Pancreas (tissue), 10 donors: Measurements from ENCODE around the gene MMAA. TPM values are rescaled to one million over a fixed set of nuclear protein-coding genes. Genes with fewer than 3 reads are reported as not detected.
"Not testable (repeated sequence)": the region's sequence is repeated elsewhere in the genome, so short reads cannot be mapped to it uniquely, and the experiment has no call there.

Source experiments
- ATAC-seq, 4 donors: fragments of 200-7000 bp; cut with Tn5 transposase; one replicate each; pipeline versions ENCODE4 v1.8.0 to v1.9.1; 2020; ENCODE audit warnings: mild to moderate bottlenecking in 4 of 4, moderate library complexity in 4 of 4
- DNase-seq, 6 donors: peaks; one replicate each; pipeline ENCODE4 v3.0.0-alpha.2; 2020
- FAIRE-seq: peaks from 2 replicates; lab custom pipeline; 2012; peaks lifted over from hg19 to GRCh38; lab: Jason Lieb, UNC
- H3K27ac ChIP-seq, 4 donors: fragments of 200-600 bp; sonication (generic); 1 replicate in 3 of 4; 2 replicates in 1 of 4; pipeline versions ENCODE4 v1.5.0 to v1.8.0; 2020
- H3K27me3 ChIP-seq, 4 donors: fragments of 200-600 bp; one replicate each; pipeline ENCODE4 v1.8.0; 2021
- H3K36me3 ChIP-seq, 3 donors: fragments of 200-600 bp; sonication (generic) in 1 of 3; one replicate each; pipeline versions ENCODE4 v1.5.0 to v1.8.0; 2020 to 2021
- H3K4me1 ChIP-seq, 3 donors: fragments of 200-600 bp; one replicate each; pipeline ENCODE4 v1.8.0; 2021
- H3K4me3 ChIP-seq, 4 donors: fragments of 200-600 bp; sonication (generic) in 2 of 4; one replicate each; pipeline versions ENCODE4 v1.5.0 to v1.8.0; 2020 to 2021
- H3K9me3 ChIP-seq, 4 donors: fragments of 200-600 bp; one replicate each; pipeline ENCODE4 v1.8.0; 2021
- WGBS, 2 donors: extraction: QIAGEN DNeasy Blood & Tissue Kit; methylation state at CpG; one replicate each; pipeline ENCODE4 v1.1.7; 2013; 5-methylcytosine and 5-hydroxymethylcytosine counted together
- intact Hi-C, 3 donors: fragments of 100-400 bp; cut with DNase I; formaldehyde crosslinking; loops; one replicate each; pipeline versions ENCODE4 v1.11.1 to v1.14.2; 2022
- polyA plus RNA-seq, 2 donors: library from polyadenylated mRNA; stranded (reverse); fragments of 200-250 nt; gene quantifications; one replicate each; pipeline ENCODE4 v1.2.3, GENCODE V29; 2013
- total RNA-seq, 6 donors: library from RNA; stranded (reverse); fragmentation: NEBNext Ultra II Directional in 4 of 6; extraction: Animal tissue kit (Norgen Biotek cat#: 25700) in 4 of 6; gene quantifications; one replicate each; pipeline versions ENCODE4 v1.2.1 to v1.2.4, GENCODE V29; 2021 to 2023
- TF ChIP-seq, protein P1 (sequence below), 4 donors: fragments of 200-600 bp; sonication (generic) in 3 of 4; IDR thresholded peaks; one replicate each; pipeline versions ENCODE4 v1.5.0 to v1.8.0; 2021; ENCODE audit warnings: antibody characterized with exemption in 4 of 4
- donor health status: healthy with polysubstance abuse.
- donor health status: DM: no; HTN: no; CAD: no; lungs with moderate emphysema.
- donor health status: DM: no; HTN: no; CAD: no.
- donor health status: control.
- donor health status: control.
- donor health status: Bipolar disorder and iron deficiency.
- donor health status: DM: yes; HTN: yes; CAD: no.
- donor health status: DM: no; HTN: no; CAD: no.
- donor health status: DM: no; HTN: no; CAD: no.
- donor health status: DM: yes; HTN: yes; CAD: no.

MMAA gene
- total RNA-seq: 1 to 10 TPM; 3.0 to 9.5 (median 5.5) TPM
- 1 to 10 TPM; 4.6 to 6.2 TPM for polyA plus RNA-seq

- Histone ChIP-seq H3K4me3 (peak within 1 kb of the TSS; percentile 35 to 82 (median 72)), H3K27me3 (no peaks in the 10 kb centered on the region), H3K9me3 (no peaks in the 10 kb centered on the region), H3K36me3 (no peaks in the 10 kb centered on the region), H3K27ac (peak within 1 kb of the TSS; percentile 92 to 98 (median 96)), H3K4me1 (peaks cover 3 to 23% (median 23%) of the 10 kb centered on the region in 3 donors)
- ATAC-seq (peak; percentile 95 to 98 (median 97)), FAIRE-seq (no peak), DNase-seq (peak; percentile 93 to 97 (median 95))
- intact Hi-C loops: loop anchor here in 1 of 3 donors (10.0 kb wide), 1 partner anchor 384 kb away; no protein-coding TSS in a partner anchor
- 0 to 1% methylated on average over 63 to 66 of the region's 66 CpGs for WGBS, 2 donors
- TF ChIP-seq, protein P1, sequence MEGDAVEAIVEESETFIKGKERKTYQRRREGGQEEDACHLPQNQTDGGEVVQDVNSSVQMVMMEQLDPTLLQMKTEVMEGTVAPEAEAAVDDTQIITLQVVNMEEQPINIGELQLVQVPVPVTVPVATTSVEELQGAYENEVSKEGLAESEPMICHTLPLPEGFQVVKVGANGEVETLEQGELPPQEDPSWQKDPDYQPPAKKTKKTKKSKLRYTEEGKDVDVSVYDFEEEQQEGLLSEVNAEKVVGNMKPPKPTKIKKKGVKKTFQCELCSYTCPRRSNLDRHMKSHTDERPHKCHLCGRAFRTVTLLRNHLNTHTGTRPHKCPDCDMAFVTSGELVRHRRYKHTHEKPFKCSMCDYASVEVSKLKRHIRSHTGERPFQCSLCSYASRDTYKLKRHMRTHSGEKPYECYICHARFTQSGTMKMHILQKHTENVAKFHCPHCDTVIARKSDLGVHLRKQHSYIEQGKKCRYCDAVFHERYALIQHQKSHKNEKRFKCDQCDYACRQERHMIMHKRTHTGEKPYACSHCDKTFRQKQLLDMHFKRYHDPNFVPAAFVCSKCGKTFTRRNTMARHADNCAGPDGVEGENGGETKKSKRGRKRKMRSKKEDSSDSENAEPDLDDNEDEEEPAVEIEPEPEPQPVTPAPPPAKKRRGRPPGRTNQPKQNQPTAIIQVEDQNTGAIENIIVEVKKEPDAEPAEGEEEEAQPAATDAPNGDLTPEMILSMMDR (IDR thresholded peaks at IDR 0.05): peak in 2 of 4 donors; percentile 35 to 40
These were observed at the start of gene MMAA for GRCh38 chr4:145618932-145619638. MMAA (plus strand) TSS chr4:145619385; CDS start chr4:145639140, 19,755 bp downstream.

GRCh38 chr4:145574546-145574945 is 44.6 kb upstream of the MMAA start:
- intact Hi-C loops, H3K27ac ChIP-seq, H3K27me3 ChIP-seq, DNase-seq, H3K36me3 ChIP-seq, H3K4me1 ChIP-seq, H3K9me3 ChIP-seq, ATAC-seq, H3K4me3 ChIP-seq, FAIRE-seq: not testable (repeated sequence)
- 64 to 73% methylated on average over 7 of the region's 7 CpGs for WGBS, 2 donors

DNA sequence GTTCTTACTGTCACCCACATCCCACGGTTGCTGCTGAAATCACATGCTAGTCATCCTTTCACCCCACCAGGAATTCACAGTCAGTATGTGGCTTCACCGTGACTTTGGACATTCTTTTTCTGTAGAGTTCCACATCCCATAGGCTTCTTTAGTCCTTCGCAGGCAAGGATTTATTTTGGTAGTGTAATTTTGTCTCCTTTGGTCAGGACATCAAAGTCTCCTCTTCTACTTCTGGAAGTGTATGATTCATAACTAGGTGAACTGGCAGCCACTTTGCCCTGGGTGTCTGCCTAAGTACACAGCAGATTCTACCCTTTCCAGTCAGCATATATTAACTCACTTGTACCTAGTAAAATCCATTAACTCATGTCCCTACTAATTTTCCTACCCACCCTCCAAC is 38.3 kb upstream of the MMAA start:
- no peaks in the 10 kb centered on the region for H3K4me1 ChIP-seq
- WGBS, 2 donors: 74 to 85% methylated on average over 3 of the region's 3 CpGs
- H3K27me3 ChIP-seq: no peaks in the 10 kb centered on the region
- H3K4me3 ChIP-seq: no peak overlapping the region
- no peak overlapping the region for H3K27ac ChIP-seq
- H3K36me3 ChIP-seq: no peaks in the 10 kb centered on the region
- intact Hi-C loops: no loop called here
- H3K9me3 ChIP-seq: no peaks in the 10 kb centered on the region
- TF ChIP-seq, protein P1 (IDR thresholded peaks at IDR 0.05): no peak
- no peak for FAIRE-seq
- peak in 2 of 6 donors; percentile 24 to 29 for DNase-seq
- ATAC-seq: peak in 3 of 4 donors; percentile 64 to 79 (median 70)

DNA sequence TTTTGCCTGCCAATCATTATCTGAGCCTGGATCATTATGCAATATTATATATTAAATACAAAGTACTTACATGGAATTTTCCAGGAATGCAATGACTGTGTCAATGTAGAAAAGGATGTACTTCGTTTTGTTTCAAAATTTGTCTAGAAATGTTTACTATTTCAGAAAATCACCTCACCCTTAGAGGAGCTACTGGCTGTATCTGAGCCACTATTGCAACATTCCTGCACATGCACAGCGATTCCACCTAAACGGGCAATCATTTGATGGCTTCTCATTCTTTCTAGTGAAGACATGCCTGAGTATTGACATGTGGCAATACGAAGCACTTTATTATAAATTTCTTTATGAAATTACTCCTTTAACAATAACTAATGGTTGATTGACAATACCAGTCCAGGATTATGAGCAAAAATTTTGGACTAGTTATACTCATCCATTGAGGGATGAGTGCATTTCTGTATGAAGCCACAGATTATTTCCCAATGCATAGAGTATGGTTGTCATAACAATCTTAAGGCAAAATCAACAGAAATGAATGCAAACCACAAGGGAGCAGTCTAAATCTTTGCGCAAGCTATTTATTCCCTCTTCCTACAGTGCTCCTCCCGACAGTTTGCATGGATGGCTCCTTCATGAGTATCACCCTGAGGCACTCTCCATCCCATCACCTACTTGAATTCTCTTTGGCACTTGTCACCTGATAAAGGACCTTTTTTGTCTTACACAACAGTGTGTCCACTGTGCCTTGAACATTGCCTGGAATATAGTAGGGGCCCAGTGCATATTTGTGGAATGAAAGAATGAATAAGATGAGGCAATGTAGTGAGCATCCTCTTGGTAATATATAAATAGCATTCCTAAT is 35.8 kb upstream of the MMAA start:
- H3K4me1 ChIP-seq: no peaks in the 10 kb centered on the region
- ATAC-seq (no peak), DNase-seq (no peak), FAIRE-seq (no peak)
- 67 to 74% methylated on average over 6 of the region's 6 CpGs for WGBS, 2 donors
- no peak overlapping the region for H3K4me3 ChIP-seq
- H3K27me3 ChIP-seq: no peaks in the 10 kb centered on the region
- intact Hi-C loops: no loop called here
- TF ChIP-seq, protein P1 (IDR thresholded peaks at IDR 0.05): no peak
- no peaks in the 10 kb centered on the region for H3K36me3 ChIP-seq
- H3K27ac ChIP-seq: no peak overlapping the region
- no peaks in the 10 kb centered on the region for H3K9me3 ChIP-seq

GRCh38 chr4:145587088-145587754 is 32.0 kb upstream of the MMAA start:
- Histone ChIP-seq H3K4me3 (no peak overlapping the region), H3K27ac (no peak overlapping the region), H3K9me3 (no peaks in the 10 kb centered on the region), H3K4me1 (no peaks in the 10 kb centered on the region), H3K27me3 (no peaks in the 10 kb centered on the region), H3K36me3 (no peaks in the 10 kb centered on the region)
- ATAC-seq (no peak), DNase-seq (no peak), FAIRE-seq (no peak)
- TF ChIP-seq, protein P1 (IDR thresholded peaks at IDR 0.05): no peak
- 40 to 49% methylated on average over 3 of the region's 3 CpGs for WGBS, 2 donors
- intact Hi-C loops: no loop called here

DNA sequence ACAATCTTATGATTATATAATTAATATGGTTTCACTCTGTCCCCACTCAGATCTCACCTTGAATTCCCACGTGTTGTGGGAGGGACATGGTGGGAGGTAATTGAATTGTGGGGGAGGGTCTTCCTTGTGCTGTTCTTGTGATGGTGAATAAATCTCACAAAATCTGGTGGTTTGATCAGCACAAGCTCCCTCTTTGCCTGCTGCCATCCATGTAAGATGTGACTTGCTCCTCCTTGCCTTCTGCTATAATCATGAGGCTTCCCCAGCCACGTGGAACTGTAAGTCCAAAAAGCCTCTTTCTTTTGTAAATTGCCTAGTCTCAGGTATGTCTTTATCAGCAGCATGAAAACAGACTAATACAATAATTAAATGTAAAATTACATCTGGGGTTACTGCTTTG is 29.8 kb upstream of the MMAA start:
- intact Hi-C loops: not testable (repeated sequence)

More for the DNA sequence above, 29.8 kb upstream of the MMAA start:
- not testable (repeated sequence) for H3K27me3 ChIP-seq, ATAC-seq, H3K36me3 ChIP-seq, H3K9me3 ChIP-seq, DNase-seq, FAIRE-seq, H3K27ac ChIP-seq, H3K4me1 ChIP-seq, H3K4me3 ChIP-seq
- 56 to 74% methylated on average over 2 of the region's 2 CpGs for WGBS, 2 donors
